ENCODE measurements around the gene IDH2. TPM values are rescaled to one million over a fixed set of nuclear protein-coding genes. Genes with fewer than 3 reads are reported as not detected.
"Not testable (repeated sequence)": the region's sequence is repeated elsewhere in the genome, so short reads cannot be mapped to it uniquely, and the experiment has no call there.

The IDH2 gene
- 47.2 TPM for polyA plus RNA-seq (2012; ENCODE audit: insufficient read depth, insufficient read length, low read depth)

GRCh38 chr15:90101969-90102890 lies at the start of gene IDH2:
TSS of gene IDH2 (minus strand) at chr15:90102468. CDS start at chr15:90102390, 78 bp downstream.
- H3K4me3 ChIP-seq (ENCODE audit: low read depth, low read length), result peak within 1 kb of the TSS; percentile 77
- TF ChIP-seq CTCF (IDR thresholded peaks at IDR 0.05; ENCODE audit: low read depth, low read length), result no peak
- H3K4me1 ChIP-seq, result peaks cover 11% of the 10 kb centered on the region
- no peaks in the 10 kb centered on the region for H3K36me3 ChIP-seq
- no peaks in the 10 kb centered on the region for H3K9me3 ChIP-seq
- no peaks in the 10 kb centered on the region for H3K27me3 ChIP-seq
- peak; percentile 94 for DNase-seq

- not testable (repeated sequence) for H3K4me3 ChIP-seq (ENCODE audit: low read depth, low read length); H3K27me3 ChIP-seq; H3K9me3 ChIP-seq; H3K4me1 ChIP-seq; H3K36me3 ChIP-seq; DNase-seq
Measured at GRCh38 chr15:90150551-90150950, 48.3 kb upstream of the IDH2 start.

- H3K4me1 ChIP-seq, result peaks cover 9% of the 10 kb centered on the region
- no peaks in the 10 kb centered on the region for H3K27me3 ChIP-seq
- no peaks in the 10 kb centered on the region for H3K9me3 ChIP-seq
- TF ChIP-seq CTCF (IDR thresholded peaks at IDR 0.05; ENCODE audit: low read depth, low read length), result no peak
- no peaks in the 10 kb centered on the region for H3K36me3 ChIP-seq
- no peak for DNase-seq
- no peak overlapping the region for H3K4me3 ChIP-seq (ENCODE audit: low read depth, low read length)
Measured at GRCh38 chr15:90149609-90150340, 47.5 kb upstream of the IDH2 start.

- not testable (repeated sequence) for H3K27me3 ChIP-seq; H3K9me3 ChIP-seq; DNase-seq; H3K4me3 ChIP-seq (ENCODE audit: low read depth, low read length); H3K36me3 ChIP-seq
- peaks cover 13% of the 10 kb centered on the region for H3K4me1 ChIP-seq
Measured at GRCh38 chr15:90146198-90146761, 44.0 kb upstream of the IDH2 start.

GRCh38 chr15:90145761-90146160 lies 43.5 kb upstream of the IDH2 start:
- TF ChIP-seq CTCF (IDR thresholded peaks at IDR 0.05; ENCODE audit: low read depth, low read length), result no peak
- Histone ChIP-seq H3K9me3 (no peaks in the 10 kb centered on the region), H3K27me3 (no peaks in the 10 kb centered on the region), H3K4me3 (ENCODE audit: low read depth, low read length) (no peak overlapping the region), H3K36me3 (no peaks in the 10 kb centered on the region), H3K4me1 (peaks cover 13% of the 10 kb centered on the region)
- no peak for DNase-seq

GRCh38 chr15:90145259-90145658 lies 43.0 kb upstream of the IDH2 start:
- no peak for TF ChIP-seq CTCF (IDR thresholded peaks at IDR 0.05; ENCODE audit: low read depth, low read length)
- peaks cover 13% of the 10 kb centered on the region for H3K4me1 ChIP-seq
- H3K27me3 ChIP-seq, result no peaks in the 10 kb centered on the region
- no peak overlapping the region for H3K4me3 ChIP-seq (ENCODE audit: low read depth, low read length)
- peak; percentile 59 for DNase-seq
- H3K9me3 ChIP-seq, result no peaks in the 10 kb centered on the region
- H3K36me3 ChIP-seq, result no peaks in the 10 kb centered on the region

All from BE2C (cell line).